PC-3 (cell line): ENCODE results near the gene ULK4. TPM values are rescaled to one million over a fixed set of nuclear protein-coding genes. Genes with fewer than 3 reads are reported as not detected.

Experiments used
- ATAC-seq: fragments of 200-7000 bp; cut with Tn5 transposase; 2 replicates; pipeline ENCODE4 v1.9.1; 2020; ENCODE audit warnings: mild to moderate bottlenecking, moderate library complexity
- BruUV-seq: library from RNA; stranded (reverse); fragments of 400-500 nt; replicated peaks from 2 replicates; lab custom pipeline; 2021; lab: Mats Ljungman, UMichigan
- CTCF ChIA-PET: fragments of 300-600 bp; sonication (Branson Sonifier 250); formaldehyde crosslinking; loops from one replicate; lab custom pipeline; 2022; ENCODE audit warnings: antibody characterized with exemption; lab: Charles Lee
- POLR2A ChIA-PET: fragments of 300-600 bp; sonication (Branson Sonifier 250); formaldehyde crosslinking; loops from one replicate; lab custom pipeline; 2022; ENCODE audit warnings: antibody characterized with exemption; ENCODE audit not compliant: unreplicated experiment; lab: Charles Lee
- DNase-seq: peaks from one replicate; pipeline ENCODE4 v3.0.0-alpha.2; 2015
- H2AFZ ChIP-seq: fragments of 300-600 bp; sonication (generic); 2 replicates; pipeline ENCODE4 v1.6.0; 2016; ENCODE audit warnings: antibody characterized with exemption, low read length
- H3F3A ChIP-seq: fragments of 300-600 bp; sonication (generic); one replicate; pipeline ENCODE4 v1.6.0; 2017; ENCODE audit warnings: antibody characterized with exemption, low read length, control low read depth, mild to moderate bottlenecking; ENCODE audit not compliant: unreplicated experiment
- H3K27ac ChIP-seq: fragments of 300-600 bp; sonication (generic); 2 replicates; pipeline ENCODE4 v1.5.1; 2016; ENCODE audit warnings: mild to moderate bottlenecking, low read length
- H3K27me3 ChIP-seq: fragments of 300-600 bp; sonication (generic); 2 replicates; pipeline ENCODE4 v1.6.1; 2016; ENCODE audit warnings: low read length, mixed read lengths
- H3K36me3 ChIP-seq: fragments of 300-600 bp; sonication (generic); 2 replicates; pipeline ENCODE4 v1.6.1; 2016; ENCODE audit warnings: low read depth, mixed run types, low read length, mixed read lengths
- H3K4me1 ChIP-seq: fragments of 300-600 bp; sonication (generic); 2 replicates; pipeline ENCODE4 v1.5.1; 2016; ENCODE audit warnings: low read length; ENCODE audit not compliant: insufficient read depth
- H3K4me2 ChIP-seq: fragments of 300-600 bp; sonication (generic); 2 replicates; pipeline ENCODE4 v1.6.0; 2016; ENCODE audit warnings: low read length
- H3K4me3 ChIP-seq: fragments of 300-600 bp; sonication (generic); 2 replicates; pipeline ENCODE4 v1.5.1; 2016; ENCODE audit warnings: mild to moderate bottlenecking, low read length, mixed read lengths
- H3K79me2 ChIP-seq: fragments of 300-600 bp; sonication (generic); 2 replicates; pipeline ENCODE4 v1.6.1; 2017; ENCODE audit warnings: low read length, mixed read lengths
- H3K9ac ChIP-seq: fragments of 300-600 bp; sonication (generic); 2 replicates; pipeline ENCODE4 v1.6.0; 2016; ENCODE audit warnings: mild to moderate bottlenecking, low read length
- H3K9me2 ChIP-seq: fragments of 300-600 bp; sonication (generic); replicated peaks from 2 replicates; pipeline ENCODE4 v1.6.1; 2016; ENCODE audit warnings: mixed run types, low read length, mixed read lengths
- H3K9me3 ChIP-seq: fragments of 300-600 bp; sonication (generic); 2 replicates; pipeline ENCODE4 v1.6.1; 2016; ENCODE audit warnings: low read length, mixed read lengths
- H4K20me1 ChIP-seq: fragments of 300-600 bp; sonication (generic); 2 replicates; pipeline ENCODE4 v1.6.1; 2016; ENCODE audit warnings: low read length, mixed read lengths
- EZH2 ChIP-seq: fragments of 300-600 bp; sonication (generic); IDR thresholded peaks from one replicate; pipeline ENCODE4 v1.6.1; 2017; ENCODE audit warnings: antibody characterized with exemption, mild to moderate bottlenecking, low read length; ENCODE audit not compliant: unreplicated experiment
- EZH2phosphoT487 ChIP-seq: fragments of 300-600 bp; sonication (generic); IDR thresholded peaks from 2 replicates; pipeline ENCODE4 v1.6.1; 2018; ENCODE audit warnings: mild to moderate bottlenecking, antibody characterized with exemption, low read length, borderline replicate concordance
- intact Hi-C: fragments of 100-400 bp; cut with micrococcal nuclease; formaldehyde crosslinking; loops from 2 replicates; pipeline ENCODE4 v1.9.0; 2023
- total RNA-seq: library from RNA; depleted of rRNA; stranded (reverse); fragments of >200 nt; gene quantifications from 2 replicates; pipeline ENCODE4 v1.2.3, GENCODE V29; 2014; rRNA removed
- TF ChIP-seq, protein P1 (sequence below): fragments of 300-600 bp; sonication (generic); conservative IDR thresholded peaks from 2 replicates; pipeline ENCODE4 v1.5.1; 2017; ENCODE audit warnings: antibody characterized with exemption, low read depth, mild to moderate bottlenecking, low read length

The ULK4 gene
- total RNA-seq, 1 experiment from 2014 or later = 4.8 TPM

DNA sequence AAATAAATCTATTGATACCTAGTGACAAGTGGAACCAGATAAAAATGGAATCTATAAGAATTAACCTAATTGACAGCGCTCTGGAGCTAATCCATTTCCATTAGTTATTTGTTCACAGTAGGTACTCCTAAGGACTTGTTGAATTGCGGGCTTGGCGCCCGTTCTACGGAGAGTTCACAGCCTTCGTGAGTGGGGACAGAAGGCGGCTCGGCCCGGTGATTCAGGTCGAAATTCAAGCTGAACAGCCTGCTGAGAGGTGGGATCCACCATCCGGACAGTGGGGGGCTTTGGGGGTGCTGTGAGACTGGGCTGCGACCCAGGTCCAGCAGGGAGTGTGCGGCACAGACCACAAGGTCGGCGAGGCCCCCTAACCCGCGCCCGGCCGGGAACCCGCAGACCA lies 763.4 kb downstream of the ULK4 start:
- peaks cover 41% of the 10 kb centered on the region for H3K79me2 ChIP-seq
- no peaks in the 10 kb centered on the region for H3F3A ChIP-seq
- peak; percentile 1; the same call in 1 of the 2 replicates for ATAC-seq
- no peaks in the 10 kb centered on the region for H3K27me3 ChIP-seq
- CTCF ChIA-PET = no interaction called here
- H3K9me2 ChIP-seq = no peaks in the 10 kb centered on the region
- H3K4me1 ChIP-seq = peaks cover 21% of the 10 kb centered on the region
- H4K20me1 ChIP-seq = peaks cover 34% of the 10 kb centered on the region
- H2AFZ ChIP-seq = peak overlapping the region; percentile 87
- H3K9ac ChIP-seq = peak overlapping the region; percentile 92
- no peak overlapping the region for H3K27ac ChIP-seq
- BruUV-seq = no TSS peak
- H3K4me2 ChIP-seq = peak overlapping the region; percentile 96
- no peak for DNase-seq
- no peaks in the 10 kb centered on the region for H3K9me3 ChIP-seq
- H3K4me3 ChIP-seq = peak overlapping the region; percentile 90
- TF ChIP-seq EZH2 (no peak), EZH2phosphoT487 (no peak)
- TF ChIP-seq, protein P1, sequence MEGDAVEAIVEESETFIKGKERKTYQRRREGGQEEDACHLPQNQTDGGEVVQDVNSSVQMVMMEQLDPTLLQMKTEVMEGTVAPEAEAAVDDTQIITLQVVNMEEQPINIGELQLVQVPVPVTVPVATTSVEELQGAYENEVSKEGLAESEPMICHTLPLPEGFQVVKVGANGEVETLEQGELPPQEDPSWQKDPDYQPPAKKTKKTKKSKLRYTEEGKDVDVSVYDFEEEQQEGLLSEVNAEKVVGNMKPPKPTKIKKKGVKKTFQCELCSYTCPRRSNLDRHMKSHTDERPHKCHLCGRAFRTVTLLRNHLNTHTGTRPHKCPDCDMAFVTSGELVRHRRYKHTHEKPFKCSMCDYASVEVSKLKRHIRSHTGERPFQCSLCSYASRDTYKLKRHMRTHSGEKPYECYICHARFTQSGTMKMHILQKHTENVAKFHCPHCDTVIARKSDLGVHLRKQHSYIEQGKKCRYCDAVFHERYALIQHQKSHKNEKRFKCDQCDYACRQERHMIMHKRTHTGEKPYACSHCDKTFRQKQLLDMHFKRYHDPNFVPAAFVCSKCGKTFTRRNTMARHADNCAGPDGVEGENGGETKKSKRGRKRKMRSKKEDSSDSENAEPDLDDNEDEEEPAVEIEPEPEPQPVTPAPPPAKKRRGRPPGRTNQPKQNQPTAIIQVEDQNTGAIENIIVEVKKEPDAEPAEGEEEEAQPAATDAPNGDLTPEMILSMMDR = no peak
- intact Hi-C loops = no loop called here
- POLR2A ChIA-PET = interaction anchor here (0.5 to 0.7 kb wide), 3 partner anchors 135 to 785 kb away, joined by 3 read pairs; no protein-coding TSS in a partner anchor
- no peaks in the 10 kb centered on the region for H3K36me3 ChIP-seq

DNA sequence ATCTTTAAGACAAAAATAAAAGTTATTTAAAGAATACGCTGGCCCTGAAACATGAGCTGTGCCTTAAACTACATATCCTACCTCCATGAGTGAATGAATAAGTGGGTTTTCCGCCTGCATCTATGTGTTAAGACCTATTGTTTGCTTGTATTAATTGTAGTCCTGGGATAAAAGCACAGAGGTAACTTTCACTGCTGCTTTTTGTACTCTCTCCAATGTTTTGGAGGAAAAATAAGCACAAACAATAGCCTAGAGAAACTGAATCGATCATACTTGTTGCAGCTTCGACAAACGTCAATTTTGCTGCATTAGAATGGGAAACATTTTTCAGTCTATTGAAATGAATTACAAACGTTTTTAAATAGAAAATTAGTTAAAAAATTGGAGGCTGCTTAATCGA lies 763.9 kb downstream of the ULK4 start:
- CTCF ChIA-PET = no interaction called here
- Histone ChIP-seq H3K36me3 (no peaks in the 10 kb centered on the region), H4K20me1 (peaks cover 30% of the 10 kb centered on the region), H3F3A (no peaks in the 10 kb centered on the region), H3K9ac (no peak overlapping the region), H3K79me2 (peaks cover 36% of the 10 kb centered on the region), H2AFZ (no peak overlapping the region), H3K4me2 (peak overlapping the region; percentile 96), H3K4me3 (no peak overlapping the region; the same call in 1 of the 2 replicates), H3K4me1 (peaks cover 17% of the 10 kb centered on the region), H3K27ac (no peak overlapping the region), H3K9me3 (no peaks in the 10 kb centered on the region), H3K9me2 (no peaks in the 10 kb centered on the region), H3K27me3 (no peaks in the 10 kb centered on the region)
- TF ChIP-seq EZH2 (no peak), EZH2phosphoT487 (no peak)
- TF ChIP-seq, protein P1 = no peak
- TSS peak; percentile 60 for BruUV-seq
- DNase-seq (no peak), ATAC-seq (no peak)
- POLR2A ChIA-PET = interaction anchor here (0.5 to 0.6 kb wide), 2 partner anchors 356 to 785 kb away, joined by 3 read pairs; no protein-coding TSS in a partner anchor
- intact Hi-C loops = no loop called here

Other genes with a start within 250 kb of the ULK4 start
- 23.4 and 29.0 TPM in 2 replicates for gene TRAK1, start 129.3 kb upstream of the ULK4 start, total RNA-seq